Endometrial microvascular endothelial cells (primary cell): Measurements from ENCODE around the gene DNM2. TPM values are rescaled to one million over a fixed set of nuclear protein-coding genes. Genes with fewer than 3 reads are reported as not detected.

Experiments used
- in situ Hi-C: cut with HindIII; loops from 2 replicates; pipeline ENCODE4 v1.10.0; 2017; ENCODE audit warnings: low sequenced_read_pairs, low pct_unique_long_range_greater_than_20kb; ENCODE audit errors: inconsistent ontology term
- total RNA-seq: library from RNA; depleted of rRNA; stranded (reverse); fragments of >200 nt; gene quantifications from one replicate; pipeline ENCODE4 v1.2.3, GENCODE V29; 2015; ENCODE audit errors: inconsistent ontology term

DNM2 gene
- total RNA-seq, 1 donor from 2014 or later = 110 TPM

GRCh38 chr19:10763828-10764339 lies 46.0 kb downstream of the DNM2 start:
- in situ Hi-C loops = no loop called here

- in situ Hi-C loops = no loop called here
These were observed 46.5 kb downstream of the DNM2 start for GRCh38 chr19:10764340-10764894.

- in situ Hi-C loops = no loop called here
These were observed 48.3 kb downstream of the DNM2 start for GRCh38 chr19:10766049-10766623.

GRCh38 chr19:10766671-10767201 lies 48.9 kb downstream of the DNM2 start:
- in situ Hi-C loops = no loop called here

GRCh38 chr19:10767726-10768125 lies 49.8 kb downstream of the DNM2 start:
- in situ Hi-C loops = no loop called here

GRCh38 chr19:10768369-10768768 lies 50.5 kb downstream of the DNM2 start:
- in situ Hi-C loops = no loop called here

- in situ Hi-C loops = no loop called here
These were observed 51.1 kb downstream of the DNM2 start for GRCh38 chr19:10768936-10769335.

GRCh38 chr19:10769533-10770491 lies 51.9 kb downstream of the DNM2 start:
- in situ Hi-C loops = no loop called here

- in situ Hi-C loops = no loop called here
These were observed 56.1 kb downstream of the DNM2 start for GRCh38 chr19:10773969-10774368.

- in situ Hi-C loops = no loop called here
These were observed 57.0 kb downstream of the DNM2 start for GRCh38 chr19:10774893-10775292.

GRCh38 chr19:10776900-10777650 lies 59.2 kb downstream of the DNM2 start:
- in situ Hi-C loops = no loop called here

GRCh38 chr19:10780368-10780767 lies 62.5 kb downstream of the DNM2 start:
- in situ Hi-C loops = no loop called here

- in situ Hi-C loops = no loop called here
These were observed 64.9 kb downstream of the DNM2 start for GRCh38 chr19:10782795-10783194.

- in situ Hi-C loops = no loop called here
These were observed 66.4 kb downstream of the DNM2 start for GRCh38 chr19:10784257-10784656.

- in situ Hi-C loops = no loop called here
These were observed 70.3 kb downstream of the DNM2 start for GRCh38 chr19:10788146-10788545.

GRCh38 chr19:10789866-10790265 lies 72.0 kb downstream of the DNM2 start:
- in situ Hi-C loops = no loop called here

- in situ Hi-C loops = no loop called here
These were observed 78.8 kb downstream of the DNM2 start for GRCh38 chr19:10796653-10797052.

GRCh38 chr19:10797078-10797477 lies 79.2 kb downstream of the DNM2 start:
- in situ Hi-C loops = no loop called here
